DND-41 (cell line): ENCODE data around the gene ELMO3.

Source experiments
- ATAC-seq: fragments of 200-7000 bp; cut with Tn5 transposase; 3 replicates; pipeline ENCODE4 v1.9.1; 2021; ENCODE audit warnings: low read depth; ENCODE audit not compliant: insufficient read depth
- DNase-seq: peaks from one replicate; pipeline ENCODE4 v3.0.0-alpha.2; 2020
- H2AFZ ChIP-seq: 2 replicates; pipeline ENCODE4 v1.6.0; 2012; ENCODE audit warnings: low read depth, low read length
- H3K27ac ChIP-seq: 2 replicates; pipeline ENCODE4 v1.5.1; 2012; ENCODE audit warnings: low read length, inconsistent platforms
- H3K27me3 ChIP-seq: fragments of 200-600 bp; sonication (generic); 2 replicates; pipeline ENCODE4 v1.6.0; 2012; ENCODE audit warnings: low read length, mild to moderate bottlenecking, inconsistent platforms; ENCODE audit not compliant: insufficient read depth, poor library complexity
- H3K36me3 ChIP-seq: 2 replicates; pipeline ENCODE4 v1.5.1; 2012; ENCODE audit warnings: low read length, inconsistent platforms; ENCODE audit not compliant: insufficient read depth
- H3K4me1 ChIP-seq: 2 replicates; pipeline ENCODE4 v1.5.1; 2012; ENCODE audit warnings: mild to moderate bottlenecking, low read length; ENCODE audit not compliant: insufficient read depth
- H3K4me2 ChIP-seq: 2 replicates; pipeline ENCODE4 v1.6.0; 2012; ENCODE audit warnings: mild to moderate bottlenecking, moderate library complexity, low read length, inconsistent platforms; ENCODE audit not compliant: insufficient read depth
- H3K4me3 ChIP-seq, 2 experiments: fragments of 200-600 bp in 1 of 2; shearing (Covaris generic) in 1 of 2; 2 replicates each; pipeline ENCODE4 v1.5.1; 2012 to 2016; ENCODE audit warnings: inconsistent platforms in 2 of 2, low read length in 2 of 2, mild to moderate bottlenecking in 2 of 2, low read depth in 1 of 2, moderate library complexity in 1 of 2
- H3K79me2 ChIP-seq: 2 replicates; pipeline ENCODE4 v1.6.0; 2012; ENCODE audit warnings: low read length, inconsistent platforms; ENCODE audit not compliant: insufficient read depth
- H3K9ac ChIP-seq: 2 replicates; pipeline ENCODE4 v1.6.0; 2012; ENCODE audit warnings: low read depth, mild to moderate bottlenecking, inconsistent platforms, low read length, moderate library complexity
- H3K9me3 ChIP-seq: 2 replicates; pipeline ENCODE4 v1.5.1; 2012; ENCODE audit warnings: low read length, moderate library complexity, mild to moderate bottlenecking, inconsistent platforms; ENCODE audit not compliant: insufficient read depth, severe bottlenecking
- H4K20me1 ChIP-seq: 2 replicates; pipeline ENCODE4 v1.6.0; 2012; ENCODE audit warnings: low read length; ENCODE audit not compliant: insufficient read depth
- EZH2 ChIP-seq: IDR thresholded peaks from 3 replicates; pipeline ENCODE4 v1.6.1; 2012; ENCODE audit warnings: borderline replicate concordance, low read depth, mild to moderate bottlenecking, moderate library complexity, low read length, inconsistent platforms; ENCODE audit not compliant: severe bottlenecking
- TF ChIP-seq, protein P1 (sequence below): IDR thresholded peaks from 2 replicates; pipeline ENCODE4 v1.5.1; 2012; ENCODE audit warnings: borderline replicate concordance, low read length, moderate library complexity, mild to moderate bottlenecking; ENCODE audit not compliant: poor library complexity, severe bottlenecking; ENCODE audit errors: extremely low read depth

The ELMO3 gene

DNA sequence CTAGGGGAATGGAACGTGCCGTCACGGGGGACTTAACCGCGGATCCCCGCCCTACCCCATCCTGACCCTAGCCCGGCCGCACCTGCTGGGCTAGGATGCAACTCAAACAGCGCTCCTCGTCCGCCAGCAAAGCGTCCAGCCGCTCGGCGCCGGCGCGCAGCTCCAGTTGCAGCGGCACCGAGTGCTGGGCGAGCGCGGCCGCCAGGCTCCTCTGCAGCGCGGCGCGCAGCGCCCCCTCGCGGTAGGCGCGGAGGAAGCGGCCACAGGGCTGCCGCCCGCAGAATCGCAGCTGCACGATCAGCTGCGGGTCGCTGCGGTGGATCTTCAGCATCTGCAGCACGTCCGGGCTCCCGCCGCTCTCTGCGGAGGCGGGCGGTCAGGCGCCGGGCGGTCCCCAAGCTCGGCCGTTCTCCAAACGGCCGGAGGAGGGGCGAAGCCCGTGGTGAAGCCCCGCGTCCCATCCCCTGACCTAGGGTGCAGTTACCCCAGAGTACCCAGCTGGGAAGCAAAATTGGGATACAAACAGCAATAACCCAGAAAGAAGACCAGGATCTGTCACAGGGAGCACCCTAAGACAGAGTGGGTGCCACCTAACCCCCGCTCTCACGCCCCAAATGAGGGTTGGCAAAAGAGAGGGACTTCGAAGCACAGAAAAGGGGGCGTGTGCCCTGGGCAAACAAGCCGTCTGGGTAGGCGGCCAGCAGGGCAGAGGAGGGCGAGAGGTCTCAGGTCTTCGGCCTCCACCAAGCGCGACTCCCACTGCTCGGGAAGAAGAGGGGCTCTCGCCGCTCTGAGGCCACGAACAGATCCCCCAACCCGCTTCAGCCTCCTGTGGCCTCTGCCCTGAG, 43.4 kb upstream of the ELMO3 start:
- Histone ChIP-seq H3K36me3 (peaks cover 4% of the 10 kb centered on the region; the same call in 1 of the 2 replicates), H3K9ac (no peak overlapping the region), H3K4me2 (peak overlapping the region; percentile 62), H3K27me3 (no peaks in the 10 kb centered on the region), H3K79me2 (no peaks in the 10 kb centered on the region), H2AFZ (no peak overlapping the region), H4K20me1 (peaks cover 35% of the 10 kb centered on the region), H3K9me3 (no peaks in the 10 kb centered on the region), H3K4me3 (peak overlapping the region in 1 of 2 experiments; percentile 38; a peak in 1 of 4 replicates), H3K4me1 (peaks cover 36% of the 10 kb centered on the region), H3K27ac (no peak overlapping the region)
- peak; percentile 76 for DNase-seq
- no peak for TF ChIP-seq EZH2
- TF ChIP-seq, protein P1, sequence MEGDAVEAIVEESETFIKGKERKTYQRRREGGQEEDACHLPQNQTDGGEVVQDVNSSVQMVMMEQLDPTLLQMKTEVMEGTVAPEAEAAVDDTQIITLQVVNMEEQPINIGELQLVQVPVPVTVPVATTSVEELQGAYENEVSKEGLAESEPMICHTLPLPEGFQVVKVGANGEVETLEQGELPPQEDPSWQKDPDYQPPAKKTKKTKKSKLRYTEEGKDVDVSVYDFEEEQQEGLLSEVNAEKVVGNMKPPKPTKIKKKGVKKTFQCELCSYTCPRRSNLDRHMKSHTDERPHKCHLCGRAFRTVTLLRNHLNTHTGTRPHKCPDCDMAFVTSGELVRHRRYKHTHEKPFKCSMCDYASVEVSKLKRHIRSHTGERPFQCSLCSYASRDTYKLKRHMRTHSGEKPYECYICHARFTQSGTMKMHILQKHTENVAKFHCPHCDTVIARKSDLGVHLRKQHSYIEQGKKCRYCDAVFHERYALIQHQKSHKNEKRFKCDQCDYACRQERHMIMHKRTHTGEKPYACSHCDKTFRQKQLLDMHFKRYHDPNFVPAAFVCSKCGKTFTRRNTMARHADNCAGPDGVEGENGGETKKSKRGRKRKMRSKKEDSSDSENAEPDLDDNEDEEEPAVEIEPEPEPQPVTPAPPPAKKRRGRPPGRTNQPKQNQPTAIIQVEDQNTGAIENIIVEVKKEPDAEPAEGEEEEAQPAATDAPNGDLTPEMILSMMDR: peak; percentile 94
- peak; percentile 70 for ATAC-seq

DNA sequence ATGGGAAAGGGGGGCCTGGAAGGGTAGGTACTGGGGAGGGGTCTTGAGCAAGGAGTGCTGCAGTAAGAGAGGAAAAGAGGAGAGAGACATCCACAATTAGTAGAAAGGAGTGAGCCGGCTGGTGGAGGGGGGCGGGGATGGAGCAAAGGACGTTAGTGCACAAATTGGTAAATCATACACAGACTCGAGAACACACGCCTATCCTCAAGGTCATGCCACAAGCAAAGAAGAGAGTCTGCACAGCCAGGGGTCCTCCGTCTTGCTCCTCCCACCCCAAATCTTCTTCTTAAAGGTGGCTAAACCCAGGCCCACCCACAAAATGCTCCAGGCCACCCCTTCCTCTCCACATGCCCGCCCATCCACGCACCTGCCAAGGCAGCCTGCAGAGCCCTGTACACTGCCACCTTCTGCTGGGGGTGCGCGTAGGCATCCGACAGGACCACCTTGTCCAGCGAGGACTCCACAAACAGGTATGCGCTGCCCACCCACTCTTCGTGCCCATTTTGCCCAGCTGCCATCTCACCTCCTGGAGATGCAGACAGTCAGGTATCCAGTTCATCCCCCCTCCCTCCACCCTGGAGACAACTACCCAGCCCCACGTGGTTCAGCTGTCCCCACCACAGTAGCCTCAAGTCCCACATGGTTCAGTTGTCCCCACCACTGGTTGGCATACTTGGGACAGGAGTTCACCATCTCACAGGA, 42.6 kb upstream of the ELMO3 start:
- no peak for ATAC-seq
- no peak overlapping the region for H3K4me2 ChIP-seq
- H3K36me3 ChIP-seq: peaks cover 4% of the 10 kb centered on the region; the same call in 1 of the 2 replicates
- H3K9ac ChIP-seq: no peak overlapping the region
- H3K27ac ChIP-seq: no peak overlapping the region
- peaks cover under 1% of the 10 kb centered on the region; the same call in 1 of the 2 replicates for H3K79me2 ChIP-seq
- TF ChIP-seq, protein P1: peak; percentile 30
- TF ChIP-seq EZH2: no peak
- H3K4me3 ChIP-seq: no peak overlapping the region
- no peaks in the 10 kb centered on the region for H3K9me3 ChIP-seq
- H4K20me1 ChIP-seq: peaks cover 33% of the 10 kb centered on the region
- H3K27me3 ChIP-seq: no peaks in the 10 kb centered on the region
- no peak overlapping the region for H2AFZ ChIP-seq
- no peak for DNase-seq
- H3K4me1 ChIP-seq: peaks cover 44% of the 10 kb centered on the region

GRCh38 chr16:67157106-67157748, 41.7 kb upstream of the ELMO3 start:
- DNase-seq (no peak), ATAC-seq (no peak)
- Histone ChIP-seq H3K27ac (no peak overlapping the region), H3K4me1 (peaks cover 52% of the 10 kb centered on the region), H3K4me2 (no peak overlapping the region), H3K27me3 (no peaks in the 10 kb centered on the region), H3K36me3 (peaks cover 4% of the 10 kb centered on the region; the same call in 1 of the 2 replicates), H3K79me2 (peaks cover 6% of the 10 kb centered on the region; the same call in 1 of the 2 replicates), H3K4me3 (no peak overlapping the region), H4K20me1 (peaks cover 29% of the 10 kb centered on the region), H2AFZ (no peak overlapping the region), H3K9ac (no peak overlapping the region), H3K9me3 (no peaks in the 10 kb centered on the region)
- no peak for TF ChIP-seq EZH2
- TF ChIP-seq, protein P1: no peak
